OCI-LY3 (cell line): ENCODE results near the gene PTPRN2.

ENCODE experiments used
- H2AFZ ChIP-seq: fragments of 200-600, 300-600 bp; shearing (Covaris generic); 2 replicates; pipeline ENCODE4 v1.6.0; 2014; ENCODE audit warnings: antibody characterized with exemption, low read depth, low read length
- H3K27ac ChIP-seq: fragments of 200-600, 300-600 bp; sonication (generic); 2 replicates; pipeline ENCODE4 v1.5.1; 2014; ENCODE audit warnings: mild to moderate bottlenecking, low read length, moderate library complexity, mixed read lengths
- H3K27me3 ChIP-seq: fragments of 200-600, 300-600 bp; sonication (generic); 2 replicates; pipeline ENCODE4 v1.6.1; 2014; ENCODE audit warnings: low read depth, low read length, mixed read lengths
- H3K36me3 ChIP-seq: fragments of 200-600, 300-600 bp; sonication (generic); replicated peaks from 2 replicates; pipeline ENCODE3; 2014; ENCODE audit warnings: low read depth, low read length, mixed read lengths
- H3K4me1 ChIP-seq: fragments of 300-600, 200-600 bp; sonication (generic); 2 replicates; pipeline ENCODE4 v1.6.1; 2014; ENCODE audit warnings: low read length, mixed read lengths
- H3K4me2 ChIP-seq: fragments of 200-600, 300-600 bp; sonication (generic); 2 replicates; pipeline ENCODE4 v1.6.1; 2014; ENCODE audit warnings: low read length, mixed read lengths
- H3K4me3 ChIP-seq: fragments of 300-600, 200-600 bp; sonication (generic); 2 replicates; pipeline ENCODE4 v1.5.1; 2014; ENCODE audit warnings: antibody characterized with exemption, mild to moderate bottlenecking, low read length, moderate library complexity
- H3K79me2 ChIP-seq: fragments of 300-600, 200-600 bp; shearing (Covaris generic); 2 replicates; pipeline ENCODE4 v1.6.1; 2014; ENCODE audit warnings: mild to moderate bottlenecking, low read length, mixed read lengths
- H3K9ac ChIP-seq: fragments of 300-600, 200-600 bp; shearing (Covaris generic); 2 replicates; pipeline ENCODE4 v1.6.0; 2014; ENCODE audit warnings: mild to moderate bottlenecking, low read length, moderate library complexity
- H3K9me3 ChIP-seq: fragments of 200-600, 300-600 bp; shearing (Covaris generic); 2 replicates; pipeline ENCODE4 v1.6.1; 2014; ENCODE audit warnings: low read length, mixed read lengths; ENCODE audit not compliant: insufficient read depth
- H4K20me1 ChIP-seq: fragments of 200-600, 300-600 bp; sonication (generic); 2 replicates; pipeline ENCODE4 v1.6.1; 2016; ENCODE audit warnings: low read length, mixed read lengths; ENCODE audit not compliant: insufficient read depth
- CTCF ChIP-seq: fragments of 200-600, 300-600 bp; sonication (generic); IDR thresholded peaks from 2 replicates; pipeline ENCODE4 v1.5.1; 2014; ENCODE audit warnings: antibody characterized with exemption, low read length, low read depth
- EZH2phosphoT487 ChIP-seq: fragments of 200-600 bp; shearing (Covaris generic); IDR thresholded peaks from 2 replicates; pipeline ENCODE4 v1.6.1; 2018; ENCODE audit warnings: antibody characterized with exemption, mixed run types, low read depth

PTPRN2 gene

GRCh38 chr7:157612664-157613561 is 974.7 kb downstream of the PTPRN2 start:
- Histone ChIP-seq H3K9me3 (no peaks in the 10 kb centered on the region), H3K27ac (no peak overlapping the region), H3K27me3 (no peaks in the 10 kb centered on the region), H3K4me3 (no peak overlapping the region), H3K9ac (no peak overlapping the region), H3K79me2 (no peaks in the 10 kb centered on the region), H4K20me1 (no peaks in the 10 kb centered on the region), H3K36me3 (no peaks in the 10 kb centered on the region), H2AFZ (no peak overlapping the region), H3K4me1 (no peaks in the 10 kb centered on the region), H3K4me2 (no peak overlapping the region)
- TF ChIP-seq CTCF, result no peak
- TF ChIP-seq EZH2phosphoT487, result no peak

- Histone ChIP-seq H2AFZ (no peak overlapping the region), H4K20me1 (no peaks in the 10 kb centered on the region), H3K9ac (no peak overlapping the region), H3K4me3 (no peak overlapping the region), H3K4me1 (no peaks in the 10 kb centered on the region), H3K9me3 (no peaks in the 10 kb centered on the region), H3K4me2 (no peak overlapping the region), H3K27me3 (no peaks in the 10 kb centered on the region), H3K36me3 (no peaks in the 10 kb centered on the region), H3K79me2 (no peaks in the 10 kb centered on the region), H3K27ac (no peak overlapping the region)
- TF ChIP-seq CTCF, result no peak
- no peak for TF ChIP-seq EZH2phosphoT487
Observed at GRCh38 chr7:157612009-157612663, 975.5 kb downstream of the PTPRN2 start.

- H3K4me2 ChIP-seq, result no peak overlapping the region
- no peaks in the 10 kb centered on the region for H3K4me1 ChIP-seq
- H3K9me3 ChIP-seq, result no peaks in the 10 kb centered on the region
Observed at GRCh38 chr7:157611341-157611740, 976.3 kb downstream of the PTPRN2 start.

More at GRCh38 chr7:157611341-157611740, 976.3 kb downstream of the PTPRN2 start:
- H4K20me1 ChIP-seq, result no peaks in the 10 kb centered on the region
- TF ChIP-seq EZH2phosphoT487 (no peak), CTCF (no peak)
- H2AFZ ChIP-seq, result no peak overlapping the region
- no peak overlapping the region for H3K27ac ChIP-seq
- H3K36me3 ChIP-seq, result no peaks in the 10 kb centered on the region
- no peaks in the 10 kb centered on the region for H3K27me3 ChIP-seq
- H3K9ac ChIP-seq, result no peak overlapping the region
- no peaks in the 10 kb centered on the region for H3K79me2 ChIP-seq
- no peak overlapping the region for H3K4me3 ChIP-seq
